Airway epithelial cell (primary cell): ENCODE data around the gene SRF. TPM values are rescaled to one million over a fixed set of nuclear protein-coding genes. Genes with fewer than 3 reads are reported as not detected.

Source experiments
- total RNA-seq: library from RNA; depleted of rRNA; stranded (reverse); fragments of >200 nt; gene quantifications from 2 replicates; pipeline ENCODE4 v1.2.3, GENCODE V29; 2015

The SRF gene
- total RNA-seq: 23.3 and 29.9 TPM in 2 replicates

DNA sequence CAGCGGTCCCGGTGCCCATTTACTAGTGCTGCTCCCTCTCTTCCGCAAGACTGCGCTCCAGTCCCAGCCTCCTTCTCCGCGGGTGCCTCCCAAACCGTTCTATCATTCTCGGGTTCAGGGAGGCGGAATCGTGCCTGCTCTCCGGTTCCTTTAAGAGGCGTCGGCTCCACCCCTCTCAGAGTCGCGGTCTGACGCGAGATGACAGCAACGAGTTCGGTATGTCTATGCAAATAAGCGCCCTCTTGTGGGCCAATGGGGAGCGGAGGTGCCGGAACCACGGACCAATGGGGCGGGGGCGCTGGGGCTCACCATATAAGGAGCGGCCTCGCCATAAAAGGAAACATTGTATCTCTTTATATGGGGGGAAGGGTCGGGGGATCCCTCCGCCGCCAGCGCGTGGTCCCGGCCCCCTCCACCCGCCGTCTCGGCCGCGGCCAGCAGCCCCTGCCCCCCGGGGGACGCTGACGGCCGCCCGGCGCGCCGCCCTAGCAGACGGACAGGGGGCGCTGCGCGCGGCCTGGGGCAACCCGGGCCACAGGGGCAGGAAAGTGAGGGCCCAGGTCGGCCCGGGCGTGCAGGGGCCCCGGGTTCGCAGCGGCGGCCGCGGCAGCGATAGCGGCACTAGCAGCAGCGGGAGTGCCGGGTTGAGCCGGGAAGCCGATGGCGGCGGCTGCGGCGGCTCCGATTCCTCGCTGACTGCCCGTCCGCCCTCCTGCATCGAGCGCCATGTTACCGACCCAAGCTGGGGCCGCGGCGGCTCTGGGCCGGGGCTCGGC lies at the start of gene SRF:
Gene SRF (plus strand): TSS at position 339 of the 776 bp plus-strand sequence. CDS start 388 bp downstream, at position 727.

DNA sequence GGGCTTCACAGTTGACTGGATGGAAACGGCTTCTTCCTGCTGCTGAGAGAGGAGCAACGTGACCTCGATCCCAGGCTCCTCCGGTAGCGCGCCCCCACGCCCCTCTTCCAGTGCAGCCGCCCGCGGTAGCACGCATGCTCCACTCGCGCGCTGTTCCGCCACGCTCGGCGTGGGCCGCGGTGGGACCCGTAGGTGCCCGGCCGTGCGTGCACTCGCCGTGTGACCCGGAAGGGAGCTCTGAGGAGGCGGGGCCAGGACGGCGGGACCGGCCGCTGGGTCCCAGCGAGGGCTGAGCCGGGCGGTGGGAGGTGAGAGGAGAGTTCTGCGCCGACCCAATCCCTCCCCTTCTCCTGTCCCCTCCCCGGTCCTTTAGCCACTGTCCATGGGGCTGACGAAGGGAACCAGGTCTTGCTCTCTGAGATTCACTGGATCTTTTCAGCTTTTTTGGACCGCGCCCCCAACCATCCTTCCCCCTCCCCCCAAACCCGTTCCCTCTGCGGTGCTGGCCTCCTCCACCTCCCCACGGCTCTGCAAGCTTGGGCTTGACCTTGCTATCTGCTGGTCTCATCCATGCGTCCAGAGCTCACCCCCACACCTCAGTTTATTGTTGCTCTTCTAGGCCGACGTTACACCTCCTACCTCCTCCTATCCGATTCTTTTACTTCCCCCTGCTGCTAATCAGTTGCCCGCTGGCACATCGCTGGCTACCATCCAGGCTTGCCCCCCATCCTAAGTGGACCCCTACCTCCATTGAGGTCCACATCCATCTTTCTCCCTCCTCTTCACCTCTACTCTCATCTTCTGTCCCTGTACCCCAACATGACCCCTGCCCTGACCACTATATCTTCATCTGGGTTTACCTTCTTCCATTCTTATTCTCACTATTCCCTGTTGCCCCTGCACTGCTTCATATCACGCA lies 11.1 kb downstream of the SRF start, which contains the start of gene CUL9:
Gene CUL9 (plus strand): TSS at position 255 of the 919 bp plus-strand sequence. CDS start 2,115 bp downstream, outside the sequence.

DNA sequence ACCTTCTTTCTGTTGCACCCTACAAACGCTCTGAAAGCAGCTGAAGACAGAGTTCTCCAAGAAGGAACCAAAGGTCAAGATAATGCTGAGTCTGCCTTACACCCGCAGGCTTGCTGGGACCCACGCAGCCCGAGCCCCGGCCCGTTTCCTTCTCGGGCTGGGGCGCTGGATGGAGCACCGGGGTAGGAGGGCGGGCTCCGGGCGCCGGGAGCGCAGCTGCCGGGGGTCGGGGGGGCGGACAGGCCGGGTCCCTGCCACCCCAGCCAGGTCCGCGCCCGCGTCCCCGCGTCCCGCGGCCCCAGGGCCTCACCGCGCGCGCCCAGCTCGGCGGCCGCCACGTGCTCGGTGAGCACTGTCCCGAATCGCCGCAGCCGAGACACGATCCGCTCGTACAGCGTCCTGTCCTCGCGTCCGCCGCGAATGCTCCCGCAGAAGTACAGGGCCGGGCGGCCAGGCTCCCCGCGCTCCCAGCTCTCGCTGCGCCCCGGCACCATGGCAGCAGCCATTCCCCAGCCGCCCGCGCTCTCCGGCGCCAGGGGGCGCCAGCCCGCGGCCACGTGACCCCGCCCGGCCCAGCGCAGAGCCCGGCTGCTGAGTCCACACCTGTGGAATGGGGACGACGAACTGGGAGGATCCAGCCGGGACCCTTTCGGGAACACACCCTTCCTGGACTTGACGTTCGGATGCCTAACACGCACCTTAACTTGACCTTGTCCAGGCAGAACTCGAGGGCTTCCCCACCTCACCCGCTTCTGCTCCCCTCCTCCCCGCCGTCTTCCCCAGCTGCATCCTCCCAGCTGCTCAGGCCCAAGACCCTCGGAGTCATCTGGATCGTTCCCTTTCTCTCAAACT lies 58.1 kb downstream of the SRF start, which contains the start of gene DNPH1:
Gene DNPH1 (minus strand): TSS at position 531 of the 852 bp plus-strand sequence. CDS start 25 bp downstream, at position 506.

Other genes starting within 250 kb of the SRF start
- gene CNPY3, start 241.8 kb upstream of the SRF start, total RNA-seq: 29.5 and 32.7 TPM in 2 replicates
- not detected in 2 replicates for gene GNMT, start 210.5 kb upstream of the SRF start, total RNA-seq
- gene PEX6, start 192.1 kb upstream of the SRF start, total RNA-seq: 26.6 and 28.3 TPM in 2 replicates
- gene PPP2R5D, start 186.7 kb upstream of the SRF start, total RNA-seq: 60.5 and 80.8 TPM in 2 replicates
- 83.5 and 84.1 TPM in 2 replicates for gene MEA1, start 157.3 kb upstream of the SRF start, total RNA-seq
- 64.0 and 68.7 TPM in 2 replicates for gene KLHDC3, start 157.0 kb upstream of the SRF start, total RNA-seq
- 80.3 and 94.5 TPM in 2 replicates for gene RRP36, start 149.6 kb upstream of the SRF start, total RNA-seq
- gene CUL7, start 117.4 kb upstream of the SRF start, total RNA-seq: 14.5 and 15.2 TPM in 2 replicates
- gene MRPL2, start 111.8 kb upstream of the SRF start, total RNA-seq: 32.4 and 33.4 TPM in 2 replicates
- 10.3 and 11.7 TPM in 2 replicates for gene KLC4, start 111.6 kb upstream of the SRF start, total RNA-seq
- gene PTK7, start 95.0 kb upstream of the SRF start, total RNA-seq: 84.4 and 112 TPM in 2 replicates
- 29.6 and 32.2 TPM in 2 replicates for gene CUL9, start 10.9 kb downstream of the SRF start, total RNA-seq
- gene DNPH1, start 58.2 kb downstream of the SRF start, total RNA-seq: 129 and 187 TPM in 2 replicates
- gene TTBK1, start 72.2 kb downstream of the SRF start, total RNA-seq: not detected in 2 replicates
- not detected in 2 replicates for gene SLC22A7, start 127.0 kb downstream of the SRF start, total RNA-seq
- not detected in 2 replicates for gene CRIP3, start 137.6 kb downstream of the SRF start, total RNA-seq
- 4.4 and 6.1 TPM in 2 replicates for gene ZNF318, start 198.4 kb downstream of the SRF start, total RNA-seq